A673 (cell line): ENCODE results near the gene MAB21L4. TPM values are rescaled to one million over a fixed set of nuclear protein-coding genes. Genes with fewer than 3 reads are reported as not detected.

Source experiments
- BruUV-seq: library from RNA; stranded (reverse); fragments of 400-500 nt; replicated peaks from 2 replicates; lab custom pipeline; 2021; lab: Mats Ljungman, UMichigan
- CTCF ChIA-PET: fragments of 300-600 bp; sonication (Branson Sonifier 250); formaldehyde crosslinking; loops from one replicate; lab custom pipeline; 2022; ENCODE audit warnings: antibody characterized with exemption; lab: Charles Lee
- POLR2A ChIA-PET: fragments of 300-600 bp; sonication (Branson Sonifier 250); formaldehyde crosslinking; loops from one replicate; lab custom pipeline; 2022; ENCODE audit warnings: antibody characterized with exemption; ENCODE audit not compliant: low non-redundant PET; lab: Charles Lee
- DNase-seq: peaks from one replicate; pipeline ENCODE4 v3.0.0-alpha.2; 2015; ENCODE audit warnings: low spot score
- H3K27ac ChIP-seq: fragments of 200-600 bp; sonication (generic); 2 replicates; pipeline ENCODE4 v1.5.1; 2016; ENCODE audit warnings: mixed run types, low read depth, mild to moderate bottlenecking, mixed read lengths, antibody characterized with exemption, low read length; ENCODE audit not compliant: poor library complexity, severe bottlenecking
- H3K27me3 ChIP-seq: fragments of 200-600 bp; sonication (generic); replicated peaks from 2 replicates; pipeline ENCODE4 v1.6.1; 2017; ENCODE audit warnings: mixed run types, low read depth, mild to moderate bottlenecking, mixed read lengths, antibody characterized with exemption, low read length; ENCODE audit not compliant: insufficient read depth, poor library complexity
- H3K36me3 ChIP-seq: fragments of 200-600 bp; sonication (generic); 2 replicates; pipeline ENCODE4 v1.6.1; 2016; ENCODE audit warnings: mixed run types, mild to moderate bottlenecking, mixed read lengths, antibody characterized with exemption, low read length; ENCODE audit not compliant: insufficient read depth, poor library complexity, severe bottlenecking
- H3K4me1 ChIP-seq: fragments of 200-600 bp; sonication (generic); 2 replicates; pipeline ENCODE4 v1.6.1; 2017; ENCODE audit warnings: mixed run types, mild to moderate bottlenecking, mixed read lengths, antibody characterized with exemption, low read length; ENCODE audit not compliant: insufficient read depth, poor library complexity, severe bottlenecking
- H3K4me3 ChIP-seq: fragments of 200-600 bp; sonication (generic); 2 replicates; pipeline ENCODE4 v1.5.1; 2016; ENCODE audit warnings: low read depth, mixed run types, mild to moderate bottlenecking, mixed read lengths, low read length; ENCODE audit not compliant: poor library complexity, severe bottlenecking
- H3K9me3 ChIP-seq: fragments of 200-600 bp; sonication (generic); 2 replicates; pipeline ENCODE4 v1.6.1; 2016; ENCODE audit warnings: mixed run types, low read depth, mild to moderate bottlenecking, mixed read lengths, antibody characterized with exemption, low read length; ENCODE audit not compliant: poor library complexity, severe bottlenecking
- EZH2 ChIP-seq: fragments of 200-600 bp; sonication (generic); IDR thresholded peaks from 2 replicates; pipeline ENCODE4 v1.6.1; 2017; ENCODE audit warnings: borderline replicate concordance, low read depth, mild to moderate bottlenecking, mixed read lengths, antibody characterized with exemption, low read length; ENCODE audit not compliant: poor library complexity, severe bottlenecking
- intact Hi-C: fragments of 100-400 bp; cut with micrococcal nuclease; formaldehyde crosslinking; loops from one replicate; pipeline ENCODE4 v1.10.0; 2022; ENCODE audit not compliant: unreplicated experiment
- total RNA-seq: library from RNA; stranded (reverse); gene quantifications from 2 replicates; pipeline ENCODE4 v1.2.3, GENCODE V29; 2021
- TF ChIP-seq, protein P1 (sequence below): fragments of 300-800, 200-600 bp; sonication (generic); conservative IDR thresholded peaks from 2 replicates; pipeline ENCODE4 v1.5.1; 2017; ENCODE audit warnings: low read depth, mild to moderate bottlenecking, antibody characterized with exemption, low read length, moderate library complexity, mixed read lengths

Gene MAB21L4
- total RNA-seq, 1 experiment from 2014 or later = not detected

DNA sequence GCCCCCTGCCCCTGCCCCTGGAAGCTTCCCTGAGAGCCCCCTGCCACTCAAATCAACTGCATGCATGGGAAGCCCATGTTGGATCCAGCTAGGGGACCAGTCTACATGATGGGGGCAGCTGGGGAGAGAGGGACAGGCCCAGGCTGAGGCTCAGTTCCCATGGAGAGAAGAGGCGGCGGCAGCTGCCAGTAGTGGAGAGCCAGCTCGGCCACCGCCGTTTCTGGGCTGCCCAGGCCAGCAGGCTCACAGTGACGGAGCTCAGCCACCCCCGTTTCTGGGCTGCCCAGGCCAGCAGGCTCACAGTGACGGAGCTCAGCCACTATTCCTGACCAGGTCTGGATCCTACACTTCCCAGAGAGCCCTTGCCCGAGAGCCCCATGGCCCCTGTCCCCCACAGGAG, 3.6 kb downstream of the MAB21L4 start:
- Histone ChIP-seq H3K27me3 (no peaks in the 10 kb centered on the region), H3K36me3 (no peaks in the 10 kb centered on the region), H3K27ac (no peak overlapping the region), H3K4me1 (no peaks in the 10 kb centered on the region), H3K9me3 (no peaks in the 10 kb centered on the region), H3K4me3 (no peak overlapping the region)
- BruUV-seq = no TSS peak
- intact Hi-C loops = no loop called here
- ChIA-PET CTCF (no interaction called here), POLR2A (no interaction called here)
- DNase-seq = no peak
- no peak for TF ChIP-seq EZH2
- TF ChIP-seq, protein P1, sequence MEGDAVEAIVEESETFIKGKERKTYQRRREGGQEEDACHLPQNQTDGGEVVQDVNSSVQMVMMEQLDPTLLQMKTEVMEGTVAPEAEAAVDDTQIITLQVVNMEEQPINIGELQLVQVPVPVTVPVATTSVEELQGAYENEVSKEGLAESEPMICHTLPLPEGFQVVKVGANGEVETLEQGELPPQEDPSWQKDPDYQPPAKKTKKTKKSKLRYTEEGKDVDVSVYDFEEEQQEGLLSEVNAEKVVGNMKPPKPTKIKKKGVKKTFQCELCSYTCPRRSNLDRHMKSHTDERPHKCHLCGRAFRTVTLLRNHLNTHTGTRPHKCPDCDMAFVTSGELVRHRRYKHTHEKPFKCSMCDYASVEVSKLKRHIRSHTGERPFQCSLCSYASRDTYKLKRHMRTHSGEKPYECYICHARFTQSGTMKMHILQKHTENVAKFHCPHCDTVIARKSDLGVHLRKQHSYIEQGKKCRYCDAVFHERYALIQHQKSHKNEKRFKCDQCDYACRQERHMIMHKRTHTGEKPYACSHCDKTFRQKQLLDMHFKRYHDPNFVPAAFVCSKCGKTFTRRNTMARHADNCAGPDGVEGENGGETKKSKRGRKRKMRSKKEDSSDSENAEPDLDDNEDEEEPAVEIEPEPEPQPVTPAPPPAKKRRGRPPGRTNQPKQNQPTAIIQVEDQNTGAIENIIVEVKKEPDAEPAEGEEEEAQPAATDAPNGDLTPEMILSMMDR = no peak

DNA sequence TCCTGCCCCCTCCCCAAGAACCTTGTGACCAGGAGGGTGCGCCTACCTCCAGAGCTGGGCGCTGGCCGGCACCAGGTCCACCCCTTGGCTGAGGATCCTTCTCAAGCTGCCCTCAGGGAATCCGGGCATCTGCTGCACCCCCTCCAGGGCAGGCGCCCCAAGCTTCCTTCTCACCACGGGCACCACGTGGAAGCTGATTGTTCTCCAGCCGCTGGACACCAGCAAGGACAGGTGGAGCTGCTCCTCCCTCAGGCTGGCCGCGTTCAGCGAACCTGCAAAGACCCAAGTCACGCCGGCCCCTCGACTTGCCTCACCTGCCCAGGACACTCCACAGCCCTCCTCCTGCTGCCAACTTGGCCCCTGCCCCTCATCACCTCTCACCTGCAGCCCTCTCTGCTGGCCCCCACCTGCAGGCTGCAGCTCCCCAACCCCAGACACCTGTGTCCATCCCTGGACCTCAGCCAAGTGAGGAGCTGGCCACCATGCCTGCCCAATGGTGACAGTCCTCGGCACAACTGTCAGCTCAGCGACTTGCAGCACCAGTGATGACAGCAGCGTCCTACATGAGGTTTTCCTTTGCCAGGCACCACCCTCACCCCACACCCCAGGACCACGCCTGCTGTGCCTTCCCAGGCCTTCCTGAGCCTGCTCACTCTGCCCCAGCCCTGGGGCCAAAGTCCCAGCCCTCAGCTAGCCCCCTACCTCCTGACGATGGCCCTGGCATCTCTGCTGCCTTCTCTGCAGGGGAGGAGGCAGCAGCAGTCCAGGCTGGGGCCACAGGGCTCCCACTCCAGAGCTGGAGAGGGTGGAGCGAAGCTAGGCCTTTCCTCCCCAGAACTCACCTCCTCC, 4.2 kb downstream of the MAB21L4 start:
- no peak for TF ChIP-seq EZH2
- TF ChIP-seq, protein P1 = no peak
- CTCF ChIA-PET = no interaction called here
- POLR2A ChIA-PET = no interaction called here
- Histone ChIP-seq H3K4me1 (no peaks in the 10 kb centered on the region), H3K9me3 (no peaks in the 10 kb centered on the region), H3K27ac (no peak overlapping the region), H3K4me3 (no peak overlapping the region), H3K36me3 (no peaks in the 10 kb centered on the region), H3K27me3 (no peaks in the 10 kb centered on the region)
- intact Hi-C loops = no loop called here
- no TSS peak for BruUV-seq
- no peak for DNase-seq

DNA sequence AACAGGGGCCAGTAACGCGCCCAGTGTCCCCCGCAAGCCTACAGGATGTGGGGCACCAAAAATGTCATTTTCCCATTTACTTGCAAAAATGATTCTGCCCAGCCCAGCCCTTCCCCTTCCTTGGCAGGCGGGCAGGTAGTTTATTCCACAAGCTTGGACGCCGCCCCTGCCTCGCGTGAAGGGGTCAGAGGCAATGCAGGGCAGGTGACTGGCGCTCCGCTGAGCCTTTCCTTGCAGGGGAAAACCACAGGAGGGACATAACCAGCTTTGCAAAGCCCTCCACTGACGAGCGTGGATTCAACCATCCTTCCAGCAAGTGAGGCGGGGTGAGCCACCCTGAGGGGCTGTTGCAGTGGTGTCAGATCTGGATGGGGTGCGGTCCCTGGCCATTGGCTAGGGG, 5.3 kb downstream of the MAB21L4 start:
- no peak overlapping the region for H3K27ac ChIP-seq
- TF ChIP-seq, protein P1 = no peak
- TF ChIP-seq EZH2 = no peak
- POLR2A ChIA-PET = no interaction called here
- no peaks in the 10 kb centered on the region for H3K4me1 ChIP-seq
- H3K4me3 ChIP-seq = no peak overlapping the region
- no peaks in the 10 kb centered on the region for H3K36me3 ChIP-seq
- no peak for DNase-seq
- intact Hi-C loops = no loop called here
- BruUV-seq = no TSS peak
- CTCF ChIA-PET = no interaction called here
- no peaks in the 10 kb centered on the region for H3K27me3 ChIP-seq
- no peaks in the 10 kb centered on the region for H3K9me3 ChIP-seq
